GM12891 (cell line): ENCODE results near the gene MTHFSD.

Source experiments
- DNase-seq: peaks from one replicate; pipeline ENCODE4 v3.0.0; 2011; ENCODE audit warnings: low spot score; ENCODE audit not compliant: insufficient read length
- FAIRE-seq: peaks from 2 replicates; lab custom pipeline; 2011; peaks lifted over from hg19 to GRCh38; lab: Jason Lieb, UNC
- PAX5 ChIP-seq: IDR thresholded peaks from 2 replicates; pipeline ENCODE4 v1.6.1; 2011; ENCODE audit warnings: low read length, moderate library complexity, mild to moderate bottlenecking; ENCODE audit not compliant: insufficient read depth, severe bottlenecking
- POLR2A ChIP-seq: IDR thresholded peaks from 2 replicates; pipeline ENCODE4 v1.6.1; 2011; ENCODE audit warnings: low read depth, low read length, control low read depth
- POLR2AphosphoS5 ChIP-seq: IDR thresholded peaks from 2 replicates; pipeline ENCODE4 v1.6.1; 2011; ENCODE audit warnings: low read depth, low read length, control low read depth
- POU2F2 ChIP-seq: IDR thresholded peaks from 2 replicates; pipeline ENCODE4 v1.6.1; 2011; ENCODE audit warnings: low read depth, mild to moderate bottlenecking, control low read depth, low read length, moderate library complexity
- SPI1 ChIP-seq: IDR thresholded peaks from 2 replicates; pipeline ENCODE4 v1.6.1; 2011; ENCODE audit warnings: low read depth, low read length, control low read depth
- TAF1 ChIP-seq: IDR thresholded peaks from 2 replicates; pipeline ENCODE4 v1.6.1; 2011; ENCODE audit warnings: low read depth, low read length, control low read depth

The MTHFSD gene

DNA sequence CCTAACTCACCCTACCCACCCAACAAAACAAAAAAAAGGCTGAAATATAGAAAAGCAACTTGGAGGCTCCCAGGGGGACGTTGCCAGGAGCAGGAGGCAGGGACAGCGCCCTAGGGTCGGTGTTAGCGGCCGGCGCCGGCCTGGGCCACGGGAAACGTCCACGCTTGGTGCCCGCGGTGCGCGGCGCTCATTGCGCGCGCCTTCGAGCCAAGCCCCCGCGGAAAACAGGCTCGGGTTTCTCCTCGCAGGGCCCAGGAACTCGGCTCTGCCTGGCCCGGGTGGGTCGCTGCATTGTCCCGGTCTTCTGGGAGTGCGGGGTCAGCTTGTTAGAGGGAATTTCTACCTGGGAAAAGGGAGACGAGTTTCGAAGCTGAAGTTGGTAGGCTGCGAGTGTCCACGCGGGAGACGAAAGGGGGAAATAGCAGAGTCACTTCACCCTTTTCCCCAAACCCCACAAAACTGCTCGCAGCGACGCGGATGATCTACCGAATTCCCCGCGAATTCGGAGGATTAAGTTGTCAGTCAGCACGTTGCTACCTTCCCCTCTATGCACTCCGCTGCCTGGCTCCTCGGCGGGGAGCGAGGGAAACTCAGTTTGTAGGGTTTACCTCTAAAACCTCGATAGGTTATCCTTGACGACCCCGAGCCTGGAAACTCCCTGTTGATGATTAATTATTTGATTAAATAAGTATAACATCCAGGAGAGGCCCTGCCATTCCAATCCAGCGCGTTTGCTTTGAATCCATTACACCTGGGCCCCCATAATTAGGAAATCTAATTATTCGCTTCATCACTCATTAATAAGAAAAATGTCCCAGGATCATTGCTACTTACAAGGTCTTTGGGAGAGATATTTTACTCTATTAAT lies 10.8 kb upstream of the MTHFSD start:
- FAIRE-seq (no peak), DNase-seq (no peak)
- TF ChIP-seq POLR2AphosphoS5 (no peak), POLR2A (no peak), PAX5 (no peak), TAF1 (no peak), SPI1 (no peak)

DNA sequence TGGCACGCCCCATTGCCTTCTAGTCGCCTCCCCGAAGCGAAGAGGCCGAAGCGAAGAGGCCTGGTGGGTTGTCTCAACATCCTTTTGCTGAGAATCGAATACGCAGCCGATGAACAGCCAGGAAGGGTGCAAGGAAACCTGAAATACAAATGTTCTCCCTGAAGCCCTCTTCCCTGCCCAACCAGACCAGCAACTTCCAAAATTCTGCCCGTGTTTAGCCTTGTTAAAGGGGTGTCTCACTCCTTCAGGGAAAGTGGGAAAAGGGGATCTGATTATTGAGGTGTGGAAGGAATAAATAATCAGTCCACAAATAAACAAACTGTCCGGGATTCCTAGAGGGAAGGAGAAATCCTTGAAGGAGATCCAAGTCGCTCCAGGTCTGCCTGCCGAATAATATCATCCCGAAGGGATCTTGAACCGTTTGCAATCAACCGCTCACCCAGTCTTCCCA lies 10.2 kb upstream of the MTHFSD start:
- no peak for TF ChIP-seq TAF1
- TF ChIP-seq SPI1, result no peak
- no peak for TF ChIP-seq POLR2AphosphoS5
- TF ChIP-seq PAX5, result no peak
- TF ChIP-seq POU2F2, result no peak
- no peak for TF ChIP-seq POLR2A
- FAIRE-seq, result no peak
- DNase-seq, result no peak

DNA sequence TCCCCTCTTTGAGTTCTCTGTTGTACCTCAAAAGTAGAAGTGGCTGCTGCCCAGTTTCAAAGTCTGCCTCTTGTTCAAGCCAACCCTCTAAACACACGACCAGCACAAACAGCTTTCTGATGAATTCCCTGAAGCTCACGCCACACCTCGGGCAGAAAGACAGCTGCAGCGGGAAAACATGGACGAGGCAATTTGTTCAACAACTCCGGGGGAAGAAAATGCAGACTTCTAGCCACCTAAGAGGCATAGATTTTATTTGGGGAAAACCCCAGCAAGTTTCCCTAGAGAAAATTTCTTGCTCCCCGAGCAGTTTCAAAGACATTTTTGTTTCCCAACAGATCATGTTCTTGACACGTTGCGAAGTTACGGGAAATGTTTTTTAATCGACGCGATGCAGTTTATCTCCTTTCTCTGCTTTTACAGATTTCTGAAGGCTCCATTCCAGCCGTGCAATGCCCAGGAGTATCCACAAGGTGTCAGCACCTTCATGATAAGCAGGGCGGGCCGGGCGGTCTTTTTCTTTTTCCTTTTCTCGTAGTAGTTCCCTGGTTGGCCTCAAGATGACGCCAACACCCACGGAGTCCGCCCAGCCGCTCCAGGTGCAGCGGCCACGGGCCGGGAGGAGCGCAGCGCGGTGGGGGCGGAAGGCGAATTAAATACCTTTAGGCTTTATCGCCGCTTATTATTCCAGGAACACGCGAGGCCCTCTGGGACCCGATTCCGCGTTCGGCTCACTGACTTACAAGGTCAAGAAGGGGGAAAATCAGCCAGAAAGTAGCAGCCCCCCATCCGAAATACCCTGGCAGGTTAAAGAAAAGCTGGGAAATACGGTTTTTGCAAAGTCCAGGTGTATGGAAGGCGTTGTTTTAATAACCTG lies 8.7 kb upstream of the MTHFSD start:
- FAIRE-seq (peak; percentile 84), DNase-seq (peak; percentile 81)
- TF ChIP-seq POU2F2 (0 out of 2 replicates have a peak, but pooled peaks have one; percentile 24), SPI1 (no peak)

DNA sequence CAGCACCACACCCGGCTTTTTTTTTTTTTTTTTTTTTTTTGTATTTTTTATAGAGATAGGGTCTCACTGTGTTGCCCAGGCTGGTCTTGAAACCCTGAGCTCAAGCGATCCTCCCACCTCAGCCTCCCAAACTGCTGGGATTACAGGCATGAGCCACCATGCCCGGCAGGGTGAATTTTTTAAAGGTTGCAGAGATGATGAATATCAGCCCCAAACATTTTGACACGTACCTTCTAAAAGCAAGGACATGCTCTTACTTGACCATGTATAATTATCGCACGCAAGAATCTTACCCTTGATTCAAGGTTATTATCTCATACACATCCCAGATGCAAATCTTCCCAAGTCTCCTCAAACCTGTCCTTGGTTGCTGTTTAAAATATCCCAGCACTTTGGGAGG lies 7.3 kb upstream of the MTHFSD start:
- FAIRE-seq (no peak), DNase-seq (no peak)
- TF ChIP-seq TAF1 (no peak), POLR2AphosphoS5 (no peak)

DNA sequence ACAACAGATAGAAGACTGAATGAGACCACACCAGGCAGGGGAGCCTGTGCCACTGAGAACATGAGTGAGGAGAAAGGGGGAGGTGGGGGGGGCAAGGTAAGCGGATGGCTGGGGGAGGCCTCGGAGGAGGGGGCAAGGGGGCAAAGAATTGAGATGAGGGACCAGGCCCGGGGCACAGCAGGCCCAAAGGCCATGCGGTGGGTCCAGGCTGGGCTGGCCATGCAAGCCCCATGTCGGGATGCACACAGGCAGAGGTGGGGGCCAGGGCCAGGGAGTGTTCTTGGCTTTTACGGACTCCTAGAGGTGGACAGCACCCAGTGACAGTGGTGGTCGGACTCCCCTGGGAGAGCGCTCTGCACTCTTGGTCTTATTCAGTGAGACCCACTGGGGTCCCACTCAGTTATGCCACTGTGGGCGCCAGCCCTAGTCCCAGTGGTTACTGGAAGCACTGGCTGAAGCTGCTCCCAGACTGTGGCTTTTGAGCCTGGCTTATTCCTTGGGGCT lies 4.8 kb upstream of the MTHFSD start:
- TF ChIP-seq PAX5, result no peak
- TF ChIP-seq POLR2AphosphoS5, result no peak
- TF ChIP-seq POLR2A, result no peak
- TF ChIP-seq SPI1, result no peak
- FAIRE-seq, result no peak
- DNase-seq, result no peak

DNA sequence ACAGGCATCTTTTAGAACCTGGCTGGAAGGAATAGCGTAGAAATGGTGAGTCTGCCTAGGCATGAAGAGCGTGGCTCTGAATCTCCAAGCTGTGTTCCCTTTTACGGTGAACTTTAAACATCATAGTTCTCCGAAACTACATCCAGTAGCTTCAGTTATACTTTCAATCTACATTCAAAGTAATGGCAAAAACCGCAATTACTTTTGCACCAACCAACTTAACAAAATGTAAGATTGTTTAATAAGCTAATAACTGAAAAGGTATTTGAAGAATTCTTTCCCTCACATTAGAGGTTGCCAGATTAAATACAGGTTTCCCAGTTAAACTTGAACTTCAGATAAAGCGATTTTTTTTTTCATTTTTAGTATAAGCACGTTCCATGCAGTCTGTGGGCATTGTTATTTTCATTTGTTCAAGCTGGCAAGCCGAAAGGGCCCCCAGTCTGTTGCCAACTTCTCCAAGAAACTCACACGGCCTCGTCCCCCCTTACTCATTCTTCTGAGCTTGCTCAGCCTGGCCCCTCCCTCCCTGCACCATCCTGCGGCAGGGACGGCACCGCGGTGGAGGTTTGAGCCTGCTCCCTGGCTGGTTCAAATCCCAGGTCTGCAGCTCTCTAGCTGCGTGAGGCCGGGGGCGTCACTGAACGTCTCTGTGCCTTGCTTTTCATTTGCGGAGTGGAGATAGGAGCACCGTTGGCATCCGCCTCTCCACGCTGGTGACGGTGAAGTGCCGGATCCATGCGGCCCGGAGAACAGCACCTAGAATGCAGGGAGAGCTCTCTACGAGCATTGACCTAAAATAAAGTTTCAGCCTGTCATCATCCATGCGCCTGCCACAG lies 3.5 kb upstream of the MTHFSD start:
- FAIRE-seq, result no peak
- no peak for DNase-seq
- TF ChIP-seq TAF1, result no peak
- no peak for TF ChIP-seq SPI1
- no peak for TF ChIP-seq POU2F2
- TF ChIP-seq POLR2A, result no peak
- no peak for TF ChIP-seq PAX5
- TF ChIP-seq POLR2AphosphoS5, result no peak

- FAIRE-seq (no peak), DNase-seq (no peak)
- TF ChIP-seq SPI1 (no peak), PAX5 (no peak), POLR2A (no peak), POU2F2 (no peak), POLR2AphosphoS5 (no peak), TAF1 (no peak)
These were observed 2.6 kb upstream of the MTHFSD start for GRCh38 chr16:86557587-86557986.

- no peak for DNase-seq
- no peak for TF ChIP-seq SPI1
- no peak for TF ChIP-seq POLR2AphosphoS5
- TF ChIP-seq PAX5, result no peak
- no peak for TF ChIP-seq POLR2A
- TF ChIP-seq POU2F2, result no peak
- TF ChIP-seq TAF1, result no peak
- FAIRE-seq, result no peak
These were observed 1.5 kb upstream of the MTHFSD start for GRCh38 chr16:86556576-86556975.

DNA sequence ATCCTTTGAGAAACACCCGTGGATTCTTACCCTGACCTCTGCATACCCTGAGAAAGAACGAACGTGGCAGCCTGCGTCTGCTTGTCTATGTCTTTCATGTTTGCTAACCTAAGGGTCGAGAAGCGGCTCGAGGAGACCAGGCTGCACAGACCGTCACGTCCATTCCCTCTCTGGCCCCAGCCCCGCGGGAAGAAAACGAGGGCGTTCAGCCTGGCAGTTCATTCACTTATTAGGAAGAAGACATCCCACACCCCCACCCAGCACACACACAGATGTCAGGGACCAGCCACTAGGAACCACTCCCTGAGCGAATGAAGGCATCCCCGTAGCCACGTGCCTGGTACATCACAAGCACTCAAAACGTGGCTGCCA lies 655 bp upstream of the MTHFSD start:
- TF ChIP-seq POLR2A (no peak), POLR2AphosphoS5 (no peak), POU2F2 (no peak), SPI1 (no peak), PAX5 (no peak), TAF1 (no peak)
- FAIRE-seq, result no peak
- no peak for DNase-seq
